ENCODE data around the gene RNF220.

RNF220 gene

DNA sequence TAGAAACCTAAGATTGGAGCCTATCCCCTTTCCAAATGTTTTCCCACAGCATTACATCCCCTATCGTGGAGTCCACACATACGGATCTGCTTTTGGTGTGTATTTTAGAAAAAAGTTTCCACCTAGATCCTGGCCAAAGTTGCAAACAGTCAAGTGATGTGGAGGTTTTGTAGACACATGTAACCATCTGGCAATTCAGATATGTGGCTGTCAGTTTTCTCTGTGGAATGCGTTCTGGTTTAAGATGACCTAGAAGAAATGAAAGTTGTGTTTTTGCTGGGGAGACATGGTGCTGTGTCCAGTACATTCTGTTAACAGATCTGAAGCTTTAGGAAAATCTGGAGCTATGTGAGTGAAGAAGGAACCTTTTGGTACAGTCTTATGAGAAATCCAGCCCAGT lies 14.8 kb downstream of the RNF220 start:
- no peak for DNase-seq
- H3K4me3 ChIP-seq (ENCODE audit: low read depth, low read length) = no peak overlapping the region
- in situ Hi-C loops (cut with HindIII; ENCODE audit: low pct_ligation_motif_present, low sequenced_read_pairs) = no loop called here
- H3K27ac ChIP-seq = no peak overlapping the region
- TF ChIP-seq, protein P1, sequence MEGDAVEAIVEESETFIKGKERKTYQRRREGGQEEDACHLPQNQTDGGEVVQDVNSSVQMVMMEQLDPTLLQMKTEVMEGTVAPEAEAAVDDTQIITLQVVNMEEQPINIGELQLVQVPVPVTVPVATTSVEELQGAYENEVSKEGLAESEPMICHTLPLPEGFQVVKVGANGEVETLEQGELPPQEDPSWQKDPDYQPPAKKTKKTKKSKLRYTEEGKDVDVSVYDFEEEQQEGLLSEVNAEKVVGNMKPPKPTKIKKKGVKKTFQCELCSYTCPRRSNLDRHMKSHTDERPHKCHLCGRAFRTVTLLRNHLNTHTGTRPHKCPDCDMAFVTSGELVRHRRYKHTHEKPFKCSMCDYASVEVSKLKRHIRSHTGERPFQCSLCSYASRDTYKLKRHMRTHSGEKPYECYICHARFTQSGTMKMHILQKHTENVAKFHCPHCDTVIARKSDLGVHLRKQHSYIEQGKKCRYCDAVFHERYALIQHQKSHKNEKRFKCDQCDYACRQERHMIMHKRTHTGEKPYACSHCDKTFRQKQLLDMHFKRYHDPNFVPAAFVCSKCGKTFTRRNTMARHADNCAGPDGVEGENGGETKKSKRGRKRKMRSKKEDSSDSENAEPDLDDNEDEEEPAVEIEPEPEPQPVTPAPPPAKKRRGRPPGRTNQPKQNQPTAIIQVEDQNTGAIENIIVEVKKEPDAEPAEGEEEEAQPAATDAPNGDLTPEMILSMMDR (IDR thresholded peaks at IDR 0.05; ENCODE audit: low read depth, low read length, missing control alignments) = no peak
- peaks cover 55% of the 10 kb centered on the region for H3K27me3 ChIP-seq (replicated peaks)
- H3K36me3 ChIP-seq (replicated peaks) = no peaks in the 10 kb centered on the region

DNA sequence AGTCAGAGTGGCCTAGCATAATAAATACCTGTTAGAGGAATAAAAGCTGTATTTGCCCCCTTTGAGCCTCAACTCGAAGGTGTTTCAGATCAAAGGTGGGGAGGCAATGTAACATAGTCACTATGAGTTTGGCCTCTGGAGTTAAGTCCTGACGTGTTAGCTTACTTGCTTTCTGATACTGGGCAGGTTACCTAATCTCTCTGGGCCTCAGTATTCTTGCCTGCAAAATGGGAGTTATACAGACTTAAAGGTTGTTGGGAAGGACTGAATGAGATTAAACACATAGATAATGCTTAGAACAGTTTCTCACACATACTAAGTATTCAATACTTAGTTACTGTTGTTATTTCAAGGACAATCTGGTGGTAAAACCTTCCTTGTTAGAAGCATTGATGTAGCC lies 15.5 kb downstream of the RNF220 start:
- no peak for DNase-seq
- no peak overlapping the region for H3K27ac ChIP-seq
- H3K36me3 ChIP-seq (replicated peaks) = no peaks in the 10 kb centered on the region
- in situ Hi-C loops (cut with HindIII; ENCODE audit: low pct_ligation_motif_present, low sequenced_read_pairs) = no loop called here
- H3K4me3 ChIP-seq (ENCODE audit: low read depth, low read length) = no peak overlapping the region
- TF ChIP-seq, protein P1 (IDR thresholded peaks at IDR 0.05; ENCODE audit: low read depth, low read length, missing control alignments) = no peak
- H3K27me3 ChIP-seq (replicated peaks) = peaks cover 51% of the 10 kb centered on the region

DNA sequence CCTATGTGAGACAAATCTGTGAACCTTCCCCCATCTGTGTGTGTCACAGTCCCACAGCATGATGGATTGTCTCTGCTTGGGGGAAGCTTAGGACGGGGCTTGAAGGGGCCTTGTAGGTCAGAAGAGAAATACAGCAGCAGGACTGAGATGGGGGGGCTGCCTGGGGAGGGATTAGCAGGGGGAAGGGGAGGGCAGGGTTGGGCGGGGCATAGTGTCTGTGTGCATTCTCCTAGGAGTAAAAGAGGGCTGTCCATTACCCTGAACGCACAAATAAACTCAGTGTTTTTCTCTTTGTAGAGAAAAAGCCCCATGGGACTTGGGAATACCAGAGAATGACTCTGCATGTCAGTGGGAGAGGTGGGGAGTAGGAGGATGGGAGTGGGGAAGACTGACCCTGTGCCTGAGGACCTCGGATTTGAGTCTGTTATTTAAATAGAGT lies 16.4 kb downstream of the RNF220 start:
- no peak for DNase-seq
- Histone ChIP-seq H3K36me3 (replicated peaks) (no peaks in the 10 kb centered on the region), H3K27me3 (replicated peaks) (peaks cover 43% of the 10 kb centered on the region), H3K27ac (no peak overlapping the region), H3K4me3 (ENCODE audit: low read depth, low read length) (no peak overlapping the region)
- TF ChIP-seq, protein P1 (IDR thresholded peaks at IDR 0.05; ENCODE audit: low read depth, low read length, missing control alignments) = no peak
- in situ Hi-C loops (cut with HindIII; ENCODE audit: low pct_ligation_motif_present, low sequenced_read_pairs) = no loop called here

DNA sequence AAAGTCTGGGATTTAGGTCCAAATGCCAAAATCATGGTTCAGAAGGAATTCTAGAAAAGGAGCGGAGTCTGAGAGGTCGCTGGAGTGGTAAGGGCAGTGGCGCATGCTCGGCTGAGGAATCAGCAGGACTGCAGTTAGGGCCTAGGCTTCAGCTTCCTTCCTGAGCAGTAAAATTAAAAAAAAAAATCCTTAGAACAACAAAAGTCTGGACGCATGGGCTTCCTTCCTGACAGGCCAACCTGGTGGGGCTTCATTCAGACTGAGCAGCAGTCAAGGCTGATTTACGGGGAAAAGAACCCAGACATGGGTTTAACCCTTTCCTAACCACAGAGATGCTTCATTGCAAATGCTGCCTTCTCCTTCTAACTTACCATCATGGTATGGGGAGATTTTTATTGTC lies 17.1 kb downstream of the RNF220 start:
- no peak overlapping the region for H3K27ac ChIP-seq
- no peaks in the 10 kb centered on the region for H3K36me3 ChIP-seq (replicated peaks)
- in situ Hi-C loops (cut with HindIII; ENCODE audit: low pct_ligation_motif_present, low sequenced_read_pairs) = no loop called here
- H3K27me3 ChIP-seq (replicated peaks) = peaks cover 45% of the 10 kb centered on the region
- H3K4me3 ChIP-seq (ENCODE audit: low read depth, low read length) = no peak overlapping the region
- DNase-seq = no peak
- TF ChIP-seq, protein P1 (IDR thresholded peaks at IDR 0.05; ENCODE audit: low read depth, low read length, missing control alignments) = no peak

DNA sequence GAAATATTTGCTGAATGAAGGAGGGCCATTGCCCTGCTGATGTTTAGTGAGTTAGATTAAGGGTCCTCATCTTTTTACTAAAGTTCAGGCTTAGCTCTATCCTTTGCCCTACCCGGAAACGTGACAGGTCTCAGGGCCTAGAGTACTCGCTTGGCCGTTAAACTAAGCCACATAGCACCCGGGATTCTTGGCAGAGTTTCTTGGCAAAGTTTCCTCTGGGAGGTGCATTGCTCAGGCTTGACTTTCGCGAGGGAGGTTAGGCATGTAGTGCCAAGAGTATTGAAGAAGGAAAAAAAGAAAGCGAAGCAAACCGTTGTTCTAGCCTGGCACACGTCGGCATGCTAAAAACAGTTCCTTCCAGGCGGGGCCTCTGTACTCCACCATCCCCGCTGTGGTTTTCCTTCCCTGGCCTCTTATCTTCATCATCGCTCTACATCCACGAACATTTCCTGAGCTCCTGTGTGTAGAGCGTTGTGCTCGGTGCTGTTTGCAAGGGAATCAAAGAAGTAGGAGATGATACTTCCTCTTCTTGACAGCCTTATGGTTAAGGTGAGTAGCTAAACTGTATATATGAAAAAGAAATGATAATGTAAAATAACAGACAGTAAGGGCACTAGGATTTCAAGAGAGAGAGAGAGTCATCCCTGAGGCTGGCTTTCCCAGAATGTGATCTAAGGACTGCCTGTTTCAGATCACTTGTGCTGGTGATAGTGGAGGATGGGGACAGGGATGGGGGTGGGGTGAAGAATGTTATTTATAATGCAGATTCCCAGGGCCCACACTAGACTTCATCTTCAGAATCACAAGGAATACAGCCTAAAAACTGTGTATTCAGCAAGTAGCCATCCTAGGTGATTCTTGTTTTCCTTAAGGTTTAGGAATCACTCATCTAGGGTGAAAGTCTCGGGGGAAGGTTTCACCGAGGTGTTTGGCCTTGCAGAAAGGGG lies 18.8 kb downstream of the RNF220 start:
- no peak for DNase-seq
- peaks cover 44% of the 10 kb centered on the region for H3K27me3 ChIP-seq (replicated peaks)
- H3K36me3 ChIP-seq (replicated peaks) = no peaks in the 10 kb centered on the region
- in situ Hi-C loops (cut with HindIII; ENCODE audit: low pct_ligation_motif_present, low sequenced_read_pairs) = no loop called here
- H3K4me3 ChIP-seq (ENCODE audit: low read depth, low read length) = no peak overlapping the region
- no peak overlapping the region for H3K27ac ChIP-seq
- TF ChIP-seq, protein P1 (IDR thresholded peaks at IDR 0.05; ENCODE audit: low read depth, low read length, missing control alignments) = no peak
